Measurements from ENCODE around the gene PABPN1L.
A peak's percentile ranks its signal among the peaks of the same experiment; 100 is the strongest.

- TF ChIP-seq CTCF (IDR thresholded peaks at IDR 0.05) (peak; percentile 68), EZH2 (IDR thresholded peaks at IDR 0.05) (no peak)
Measured at GRCh38 chr16:88815901-88816589, 50.4 kb downstream of the PABPN1L start.

Data from neural progenitor cell (in vitro differentiated cells).